ENCODE results near the gene EYS.

EYS gene

GRCh38 chr6:64949257-64949656 lies 757.8 kb downstream of the EYS start:
- DNase-seq (ENCODE audit: low spot score): no peak

GRCh38 chr6:64948261-64948660 lies 758.8 kb downstream of the EYS start:
- DNase-seq (ENCODE audit: low spot score): no peak

- DNase-seq (ENCODE audit: low spot score): no peak
These were observed 761.6 kb downstream of the EYS start for GRCh38 chr6:64945450-64945849.

- no peak for DNase-seq (ENCODE audit: low spot score)
These were observed 774.5 kb downstream of the EYS start for GRCh38 chr6:64932486-64932885.

- no peak for DNase-seq (ENCODE audit: low spot score)
These were observed 776.3 kb downstream of the EYS start for GRCh38 chr6:64930681-64931080.

- DNase-seq (ENCODE audit: low spot score): no peak
These were observed 781.0 kb downstream of the EYS start for GRCh38 chr6:64926051-64926450.

- no peak for DNase-seq (ENCODE audit: low spot score)
These were observed 786.8 kb downstream of the EYS start for GRCh38 chr6:64920257-64920656.

- no peak for DNase-seq (ENCODE audit: low spot score)
These were observed 792.9 kb downstream of the EYS start for GRCh38 chr6:64914124-64914523.

GRCh38 chr6:64912966-64913365 lies 794.1 kb downstream of the EYS start:
- DNase-seq (ENCODE audit: low spot score): no peak

GRCh38 chr6:64908104-64908503 lies 798.9 kb downstream of the EYS start:
- DNase-seq (ENCODE audit: low spot score): no peak

GRCh38 chr6:64904616-64905015 lies 802.4 kb downstream of the EYS start:
- no peak for DNase-seq (ENCODE audit: low spot score)

- DNase-seq (ENCODE audit: low spot score): no peak
These were observed 804.4 kb downstream of the EYS start for GRCh38 chr6:64902596-64902995.

- no peak for DNase-seq (ENCODE audit: low spot score)
These were observed 810.1 kb downstream of the EYS start for GRCh38 chr6:64896939-64897338.

GRCh38 chr6:64895945-64896344 lies 811.1 kb downstream of the EYS start:
- DNase-seq (ENCODE audit: low spot score): no peak

- no peak for DNase-seq (ENCODE audit: low spot score)
These were observed 816.4 kb downstream of the EYS start for GRCh38 chr6:64890609-64891008.

- DNase-seq (ENCODE audit: low spot score): no peak
These were observed 817.9 kb downstream of the EYS start for GRCh38 chr6:64889144-64889543.

GRCh38 chr6:64874776-64875175 lies 832.2 kb downstream of the EYS start:
- DNase-seq (ENCODE audit: low spot score): no peak

- DNase-seq (ENCODE audit: low spot score): no peak
These were observed 834.4 kb downstream of the EYS start for GRCh38 chr6:64872633-64873032.

GRCh38 chr6:64861039-64861651 lies 845.9 kb downstream of the EYS start:
- no peak for DNase-seq (ENCODE audit: low spot score)

- DNase-seq (ENCODE audit: low spot score): no peak
These were observed 846.8 kb downstream of the EYS start for GRCh38 chr6:64860203-64860602.

- DNase-seq (ENCODE audit: low spot score): no peak
These were observed 856.9 kb downstream of the EYS start for GRCh38 chr6:64850121-64850520.

GRCh38 chr6:64848467-64848866 lies 858.6 kb downstream of the EYS start:
- DNase-seq (ENCODE audit: low spot score): no peak

GRCh38 chr6:64847396-64847795 lies 859.6 kb downstream of the EYS start:
- no peak for DNase-seq (ENCODE audit: low spot score)

GRCh38 chr6:64838726-64839125 lies 868.3 kb downstream of the EYS start:
- no peak for DNase-seq (ENCODE audit: low spot score)

- no peak for DNase-seq (ENCODE audit: low spot score)
These were observed 875.3 kb downstream of the EYS start for GRCh38 chr6:64831680-64832079.

Data from ecto neural progenitor cell (in vitro differentiated cells).